SIG-M5 (cell line): ENCODE results near the gene SERGEF.

Experiments used
- DNase-seq: peaks from one replicate; lab custom pipeline; 2025; lab: John Stamatoyannopoulos, UW

Gene SERGEF

DNA sequence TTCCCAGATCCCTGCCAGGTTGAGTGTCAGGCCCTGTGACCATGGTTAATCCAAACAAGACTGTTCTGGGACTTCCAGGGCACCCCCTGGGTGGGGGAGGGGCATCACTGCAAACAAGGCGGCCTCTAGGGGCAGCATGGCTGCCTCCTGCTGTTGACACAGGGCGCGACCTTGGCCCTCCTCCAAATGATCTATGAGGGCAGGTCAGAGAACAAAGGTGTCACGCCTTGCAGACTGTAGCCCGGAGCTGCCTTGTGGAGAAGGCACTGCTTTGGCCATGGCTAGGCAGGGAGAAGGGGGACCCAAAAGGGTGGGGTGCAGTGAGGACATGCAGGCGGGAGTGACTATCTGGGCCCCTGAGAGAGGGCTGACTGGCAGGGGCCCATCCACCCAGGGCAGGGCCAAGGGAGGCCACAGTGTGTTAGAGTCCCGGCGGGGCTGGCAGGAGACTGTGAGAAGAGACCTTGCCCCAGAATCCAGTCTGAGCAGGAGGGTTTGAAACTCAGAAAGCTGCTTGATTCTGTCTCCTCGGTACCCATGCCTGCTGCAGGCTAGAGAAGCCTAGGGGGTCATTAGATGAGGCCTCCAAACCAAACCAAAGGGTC, 242.7 kb downstream of the SERGEF start:
- no peak for DNase-seq

DNA sequence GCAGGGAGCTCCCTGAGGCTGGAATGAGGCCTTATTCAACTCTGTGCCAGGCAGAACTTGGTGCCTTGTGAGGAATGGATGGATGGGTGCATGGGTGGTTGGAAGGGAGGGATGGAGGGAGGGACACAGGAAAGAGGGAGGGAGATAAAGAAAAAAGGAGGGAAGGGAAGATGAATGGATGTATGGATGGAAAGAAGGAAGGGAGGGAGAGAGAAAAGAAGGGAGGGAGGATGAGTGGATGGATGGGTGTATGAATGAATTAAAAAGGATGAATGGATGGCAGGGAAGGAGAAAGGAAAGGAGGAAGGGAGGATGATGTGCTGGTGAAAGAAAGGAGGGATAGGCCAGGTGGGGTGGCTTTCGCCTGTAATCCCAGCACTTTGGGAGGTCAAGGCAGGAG, 243.6 kb downstream of the SERGEF start:
- DNase-seq: no peak

DNA sequence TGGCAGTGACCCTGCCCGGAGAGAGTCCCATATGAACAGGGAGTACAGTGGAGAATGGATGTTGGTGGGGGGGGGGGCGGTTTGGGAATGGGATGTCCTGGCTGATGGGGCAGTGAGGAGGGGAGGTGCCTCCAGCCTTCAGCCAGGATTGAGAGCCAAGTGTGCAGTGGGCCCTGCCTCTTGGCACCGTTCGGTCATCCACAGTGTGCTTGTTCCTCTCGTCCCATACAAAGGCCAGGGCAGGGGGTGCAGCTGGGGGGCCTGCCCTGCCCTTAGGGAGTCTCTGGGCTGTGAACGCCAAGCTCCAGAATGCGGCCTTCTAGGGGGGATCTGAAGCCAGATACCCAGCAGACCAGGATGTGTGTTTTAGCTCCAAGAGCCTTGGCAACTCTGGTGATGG, 244.3 kb downstream of the SERGEF start:
- no peak for DNase-seq

DNA sequence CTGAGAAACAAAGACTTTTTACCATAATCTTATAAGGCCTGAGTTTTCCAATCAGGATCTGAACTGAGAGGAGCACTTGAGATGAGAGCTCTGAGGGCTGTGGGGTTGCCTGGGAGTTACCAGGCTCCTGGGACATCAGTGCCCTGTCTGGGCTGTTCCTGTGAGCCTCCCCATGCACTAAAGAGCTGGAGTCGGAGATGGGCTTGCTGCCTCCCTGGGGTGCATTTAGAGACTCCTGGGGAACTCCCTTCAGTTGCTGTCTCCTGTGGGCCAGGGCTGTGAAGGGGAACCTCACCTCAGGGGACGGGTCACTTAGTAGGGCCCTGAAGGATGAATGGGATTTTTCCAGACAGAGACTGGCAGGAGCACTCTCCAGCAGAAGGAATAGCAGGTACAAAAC, 244.9 kb downstream of the SERGEF start:
- no peak for DNase-seq

DNA sequence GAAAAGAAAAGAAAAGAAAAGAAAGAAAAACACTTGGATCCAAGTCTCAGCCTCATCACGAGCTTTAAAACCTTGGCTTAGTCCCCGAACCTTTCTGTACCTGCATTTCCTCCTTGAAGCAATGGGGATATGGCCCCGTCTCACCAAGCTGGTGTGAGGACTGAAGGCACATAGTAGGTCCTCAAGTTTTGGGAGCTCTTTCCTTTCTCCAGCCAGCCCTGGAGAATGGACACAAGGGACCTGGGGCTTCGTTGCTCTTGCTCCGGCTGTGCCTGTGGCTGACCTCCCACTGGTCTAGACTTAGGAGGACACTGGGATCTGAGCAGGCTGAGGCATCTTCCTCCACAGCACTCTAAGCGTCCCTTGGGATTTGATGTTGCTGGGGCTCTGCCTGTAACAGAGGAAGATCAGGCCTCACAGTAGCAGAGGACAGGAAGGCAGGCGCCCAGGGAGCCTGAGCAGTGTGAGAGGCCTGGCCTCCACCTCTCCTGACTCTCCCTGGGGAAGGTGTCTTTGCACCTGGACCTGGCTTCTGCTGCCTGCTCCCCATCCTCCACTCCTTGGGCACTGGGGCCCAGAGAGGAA, 245.5 kb downstream of the SERGEF start:
- no peak for DNase-seq

DNA sequence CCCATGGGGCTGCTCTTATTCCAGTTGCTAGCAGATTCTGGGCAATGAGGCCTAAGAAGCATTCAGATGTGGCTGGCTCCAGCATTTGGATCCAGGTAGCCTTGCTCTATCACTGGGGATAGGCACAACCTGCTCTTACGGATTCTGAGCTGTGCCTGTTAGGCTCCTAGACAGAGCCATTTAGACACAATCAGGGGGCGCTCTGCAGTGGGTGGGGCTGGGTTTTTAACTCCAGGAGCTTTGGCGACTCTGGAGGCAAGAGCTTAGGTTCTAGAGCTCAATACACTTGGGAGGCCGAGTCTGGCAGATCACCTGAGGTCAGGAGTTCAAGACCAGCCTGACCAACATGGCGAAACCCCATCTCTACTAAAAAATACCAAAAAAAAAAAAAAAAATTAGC, 246.3 kb downstream of the SERGEF start:
- DNase-seq: no peak

DNA sequence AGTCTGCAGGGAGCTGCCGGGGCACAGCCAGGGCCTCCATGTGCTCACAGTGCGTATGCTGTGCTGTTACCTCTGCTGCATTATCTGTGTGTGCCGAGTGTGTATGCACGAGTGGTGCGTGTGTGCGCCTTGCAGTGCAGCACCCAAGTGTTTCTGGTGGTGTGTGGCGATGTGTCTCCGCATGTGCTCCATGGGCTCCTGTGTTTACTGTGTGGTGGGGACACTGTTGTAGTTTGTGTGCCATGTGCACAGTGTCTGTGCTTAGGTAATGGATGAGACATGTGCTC, 246.8 kb downstream of the SERGEF start:
- DNase-seq: no peak

DNA sequence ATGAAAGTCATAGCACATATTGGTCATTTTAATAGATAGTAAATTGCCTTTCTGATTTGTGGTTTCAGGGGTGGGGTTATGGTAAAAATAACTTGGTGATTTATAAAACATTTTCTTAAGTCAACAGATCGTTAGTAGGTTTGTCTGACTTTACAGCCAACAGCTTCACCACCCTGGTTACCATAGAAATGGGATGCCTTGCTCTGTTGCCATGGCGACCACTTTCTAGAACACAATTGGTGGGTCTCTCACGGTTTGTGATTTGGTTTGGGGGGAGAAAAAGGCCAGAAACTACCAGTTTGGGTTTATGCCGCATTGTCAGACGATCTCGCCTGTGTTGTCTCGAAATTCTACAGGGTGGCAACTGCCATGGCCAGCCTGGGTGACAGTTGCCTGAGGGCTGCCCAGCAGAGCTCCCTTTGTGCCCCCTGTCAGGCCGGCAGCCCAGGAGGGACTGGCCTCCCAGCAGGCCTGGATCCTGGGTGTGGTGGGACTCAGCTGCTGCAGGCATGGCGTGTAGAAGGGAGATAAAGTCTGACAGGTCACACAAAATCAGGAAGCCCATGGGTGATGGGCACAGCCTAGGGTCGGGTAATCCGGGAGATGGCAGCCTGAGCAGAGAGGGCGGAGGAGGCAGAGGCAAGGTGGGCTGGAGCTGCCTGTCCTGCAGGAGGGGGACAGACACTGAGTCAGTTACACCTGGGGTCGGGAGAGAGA, 247.3 kb downstream of the SERGEF start:
- DNase-seq: no peak

DNA sequence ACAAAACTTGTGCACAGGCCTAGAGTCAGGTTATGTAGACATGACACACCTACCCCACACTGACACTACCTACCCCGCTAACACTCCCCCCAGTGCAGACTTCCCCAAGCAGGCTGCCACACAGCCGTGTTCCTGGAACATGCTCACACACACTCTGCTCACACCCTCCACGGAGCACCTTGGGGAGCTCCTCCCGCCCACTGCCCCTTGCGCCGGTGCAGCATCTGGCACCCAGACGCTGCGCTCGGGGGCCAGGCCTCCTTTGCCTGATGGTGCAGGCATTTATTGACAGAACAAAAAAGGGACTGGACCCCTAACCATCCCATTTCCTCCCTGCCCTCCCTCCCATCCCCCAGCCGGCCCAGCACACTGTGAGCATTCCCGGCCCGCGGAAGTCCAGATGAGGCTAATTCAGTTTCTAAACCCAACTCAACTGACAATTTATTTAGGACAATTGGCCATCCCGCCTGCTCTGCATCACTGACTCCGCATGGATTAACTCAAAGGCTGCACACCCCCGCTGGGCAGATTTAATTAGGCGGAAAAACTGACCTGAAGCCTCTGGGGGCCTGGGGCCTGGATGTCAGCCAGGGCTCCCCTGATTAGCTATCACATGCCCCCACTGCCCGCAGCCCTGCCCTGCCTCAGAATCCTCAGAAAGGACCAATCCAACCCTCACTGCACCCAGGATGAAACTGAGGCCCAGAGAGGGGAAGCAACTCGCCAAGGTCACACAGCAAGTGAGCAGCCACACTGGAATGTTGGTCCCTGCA, 248.2 kb downstream of the SERGEF start:
- no peak for DNase-seq

DNA sequence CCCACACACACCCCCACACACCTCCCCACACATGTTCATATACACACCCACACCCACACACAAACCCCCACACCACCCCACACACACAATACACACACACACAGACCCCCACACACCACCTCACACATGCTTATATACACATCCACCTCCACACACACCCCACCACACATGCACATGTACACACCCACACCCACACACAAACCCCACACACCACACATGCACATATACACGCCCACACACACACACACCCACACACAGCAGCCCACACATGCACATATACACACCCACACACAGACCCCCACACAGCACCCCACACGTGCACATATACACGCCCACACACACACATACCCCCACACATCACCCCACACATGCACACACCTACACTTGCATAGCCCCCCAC, 249.1 kb downstream of the SERGEF start:
- DNase-seq: no peak

DNA sequence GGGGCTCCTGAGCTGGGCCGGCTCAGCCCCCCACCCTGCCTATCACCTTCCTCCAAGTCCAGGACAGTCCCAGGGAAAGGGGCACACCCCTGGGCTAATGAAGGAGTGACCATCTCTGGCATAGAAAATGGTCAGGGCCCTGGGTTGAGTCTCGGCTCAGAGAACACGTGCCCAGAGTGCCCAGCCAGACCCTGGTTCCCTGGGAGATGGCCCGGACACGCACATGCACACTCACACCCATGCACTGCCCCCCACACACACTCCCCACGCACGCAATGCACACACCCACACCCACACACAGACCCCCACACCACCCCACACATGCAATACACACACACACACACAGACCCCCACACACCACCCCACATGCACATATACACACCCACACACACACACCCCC, 249.6 kb downstream of the SERGEF start:
- DNase-seq: no peak

DNA sequence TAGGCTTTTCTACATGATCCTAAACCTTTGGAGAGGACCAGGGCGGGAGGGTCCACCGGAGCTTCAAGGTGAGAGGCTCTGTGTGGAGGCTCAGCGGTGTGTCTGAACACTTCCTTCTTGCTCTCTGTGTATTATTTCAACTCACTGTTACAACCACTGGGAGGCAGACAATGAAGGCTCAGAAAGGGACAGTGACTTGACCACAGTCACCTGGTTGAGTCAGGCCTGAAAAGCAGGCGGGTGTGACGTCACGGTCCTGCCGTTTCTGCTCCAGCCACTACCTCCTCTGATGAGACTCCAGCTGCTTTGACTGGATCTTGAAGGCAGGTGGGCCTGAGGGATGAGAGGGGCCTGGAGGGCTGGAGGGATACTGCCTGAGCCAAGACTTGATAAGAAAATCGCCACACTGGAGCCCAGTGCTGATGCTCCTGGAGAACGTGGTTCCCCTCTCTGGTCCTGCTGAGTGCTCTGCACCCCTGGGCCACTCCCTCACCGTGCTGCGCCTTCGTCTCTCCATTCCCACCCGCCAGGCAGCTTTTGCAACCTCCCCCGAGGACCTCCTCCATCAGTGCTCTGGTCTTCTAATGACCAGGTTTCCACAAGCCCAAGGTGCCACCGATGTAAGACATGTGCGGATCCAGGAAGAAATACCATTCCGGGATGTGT, 250.4 kb downstream of the SERGEF start:
- no peak for DNase-seq

DNA sequence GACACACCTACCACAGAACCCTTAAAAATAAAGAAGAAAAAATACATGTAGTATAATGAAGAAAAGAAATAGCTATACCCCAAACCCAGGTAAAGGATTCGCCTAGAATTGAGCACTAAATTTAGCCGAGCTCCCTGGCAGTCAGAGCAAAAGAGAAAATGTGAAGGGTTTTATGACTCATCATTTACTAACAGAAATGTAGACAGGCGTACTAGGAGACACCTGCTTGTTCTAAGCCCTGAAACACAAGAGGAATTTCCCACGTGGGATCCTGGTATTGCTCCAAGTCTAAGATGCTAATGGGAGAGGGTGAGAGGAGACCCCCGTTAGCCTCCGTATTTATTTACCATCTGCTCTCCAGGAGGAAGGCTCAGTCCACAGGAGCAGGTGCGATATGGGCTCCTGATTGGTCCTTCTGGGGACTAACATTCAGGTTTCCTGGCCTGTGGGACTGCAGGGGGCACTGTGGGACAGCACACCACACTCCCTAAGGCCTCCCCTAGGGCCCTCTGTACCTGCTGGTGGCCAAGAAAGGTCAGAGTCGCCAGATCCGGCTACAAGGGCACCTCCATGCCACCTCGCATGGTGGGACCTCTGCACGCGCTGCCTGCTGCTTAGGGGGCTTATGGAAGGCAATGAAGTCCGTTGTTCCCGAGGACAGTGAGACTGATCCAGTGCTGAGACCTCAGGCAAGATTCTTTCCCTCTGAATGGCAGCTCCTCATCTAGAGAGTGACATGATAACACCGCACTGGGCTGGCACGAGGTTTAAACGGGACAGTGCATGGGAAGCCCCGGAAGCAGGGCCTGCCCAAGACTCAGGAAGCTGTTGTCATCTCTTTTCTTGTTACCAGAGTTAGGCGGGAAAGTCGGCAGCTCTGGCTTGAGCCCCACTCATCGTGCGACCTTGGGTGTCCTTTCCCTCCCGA, 252.5 kb downstream of the SERGEF start:
- no peak for DNase-seq

DNA sequence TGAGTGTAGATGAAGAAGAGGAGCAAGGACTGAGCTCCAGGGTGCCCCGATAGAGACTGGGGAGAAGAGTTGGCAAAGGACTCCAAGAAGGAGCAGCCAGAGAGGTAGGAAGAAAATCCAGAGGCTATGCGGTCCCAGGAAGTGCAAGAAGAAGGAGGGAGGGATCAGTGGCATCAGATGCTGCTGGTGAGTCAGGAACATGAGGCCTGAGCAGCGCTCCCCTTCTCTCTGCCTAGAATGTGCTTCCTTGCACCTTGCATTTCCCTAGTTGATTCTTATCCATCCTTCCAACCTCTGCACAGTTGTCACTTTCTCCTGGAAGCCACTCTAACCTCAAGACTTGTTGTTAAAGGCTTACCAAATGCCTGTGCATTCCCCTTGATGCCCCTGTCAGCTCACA, 257.0 kb downstream of the SERGEF start:
- no peak for DNase-seq

DNA sequence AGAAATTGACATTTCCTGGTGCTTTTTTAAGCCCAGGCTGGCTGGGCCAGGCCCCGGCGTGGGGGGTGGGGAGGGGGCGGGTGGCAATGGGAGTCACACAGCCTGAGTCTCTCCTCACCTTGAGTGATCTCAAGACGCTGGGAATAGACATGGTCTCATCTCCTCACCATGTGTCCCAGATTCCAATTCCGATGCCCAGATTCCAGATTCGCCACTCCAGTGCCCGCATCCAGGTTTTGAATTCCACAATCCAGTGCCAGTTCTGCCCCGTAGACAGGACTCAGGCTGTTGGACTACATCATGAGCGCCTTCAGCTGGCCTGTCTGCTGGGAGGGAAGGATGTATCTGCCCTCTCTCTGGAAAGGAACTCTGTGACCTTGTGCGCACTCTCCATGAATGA, 259.2 kb downstream of the SERGEF start:
- no peak for DNase-seq

DNA sequence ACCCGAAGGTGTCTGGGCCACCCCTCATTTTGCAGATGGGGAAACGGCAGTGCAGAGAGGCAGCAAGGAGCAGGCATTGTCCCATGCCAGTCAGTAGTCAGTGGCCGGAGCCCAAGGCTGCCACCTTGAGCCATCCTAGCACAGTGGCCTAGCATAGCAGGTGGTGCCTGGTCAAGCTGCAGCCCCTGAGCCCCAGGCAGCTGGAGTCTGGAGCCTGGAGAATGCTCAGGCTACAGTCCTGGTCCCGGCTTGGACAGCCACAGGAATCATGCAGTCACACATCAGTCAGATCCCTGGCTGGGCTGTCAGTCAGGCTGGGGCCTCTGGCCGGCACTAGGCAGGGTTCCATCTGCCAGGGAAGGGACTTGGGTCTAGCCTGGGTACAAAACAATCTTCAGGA, 259.7 kb downstream of the SERGEF start:
- no peak for DNase-seq

DNA sequence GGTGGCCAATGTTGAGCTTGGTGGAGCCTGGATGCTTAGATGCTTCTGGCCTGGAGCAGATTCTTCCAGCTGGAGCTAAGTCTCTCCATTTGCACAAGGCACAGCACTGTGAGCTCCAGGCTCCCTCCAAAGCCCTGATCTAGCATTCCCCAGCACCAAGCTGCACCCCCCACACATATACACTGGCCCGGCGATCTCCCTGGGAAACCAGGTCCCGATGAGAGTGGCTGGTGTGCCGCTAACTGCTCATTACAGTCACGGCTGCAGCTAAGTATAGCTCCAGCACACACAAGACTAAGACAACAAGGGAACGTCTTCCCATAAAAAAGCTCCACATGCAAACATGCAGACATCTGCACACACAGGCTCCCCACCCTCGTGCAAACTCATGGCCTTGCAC, 260.7 kb downstream of the SERGEF start:
- no peak for DNase-seq

DNA sequence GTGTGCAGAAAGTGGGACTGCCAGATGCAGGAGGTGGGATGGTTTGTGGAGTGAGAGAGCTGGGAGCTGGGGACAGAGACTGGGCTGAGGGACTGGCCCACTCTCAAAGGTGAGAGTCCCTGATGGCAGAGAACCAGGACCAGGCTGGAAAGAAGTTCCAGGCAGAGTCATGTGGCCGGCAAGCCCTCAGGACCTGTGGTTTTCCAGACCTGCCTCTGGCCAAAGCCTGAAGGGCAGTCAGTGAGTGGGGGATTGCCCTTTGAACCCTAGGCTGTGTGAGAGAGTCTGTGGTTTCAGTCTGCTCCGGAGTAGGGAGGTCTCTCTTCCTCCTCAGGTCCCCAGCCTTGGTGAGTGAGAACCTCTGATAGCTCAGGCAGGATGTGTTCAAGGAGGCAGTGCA, 261.3 kb downstream of the SERGEF start:
- DNase-seq: no peak

DNA sequence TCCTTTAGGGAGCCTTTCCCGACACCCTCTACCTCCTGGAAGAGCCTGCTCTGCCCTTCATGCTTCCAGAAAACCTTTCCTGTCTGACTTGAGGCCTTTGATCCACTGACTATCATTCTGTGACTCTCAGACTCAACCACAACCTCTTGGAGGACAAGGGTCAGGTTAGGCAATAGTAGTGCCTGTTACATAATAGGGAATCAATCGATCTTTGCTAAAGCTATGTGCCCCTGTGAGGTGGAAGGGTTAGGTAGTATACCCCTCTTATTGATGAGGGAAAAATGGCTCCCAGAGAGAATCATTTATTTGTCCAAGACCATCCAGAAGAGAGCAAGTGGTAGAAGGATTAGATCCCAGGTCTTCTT, 262.1 kb downstream of the SERGEF start:
- no peak for DNase-seq

DNA sequence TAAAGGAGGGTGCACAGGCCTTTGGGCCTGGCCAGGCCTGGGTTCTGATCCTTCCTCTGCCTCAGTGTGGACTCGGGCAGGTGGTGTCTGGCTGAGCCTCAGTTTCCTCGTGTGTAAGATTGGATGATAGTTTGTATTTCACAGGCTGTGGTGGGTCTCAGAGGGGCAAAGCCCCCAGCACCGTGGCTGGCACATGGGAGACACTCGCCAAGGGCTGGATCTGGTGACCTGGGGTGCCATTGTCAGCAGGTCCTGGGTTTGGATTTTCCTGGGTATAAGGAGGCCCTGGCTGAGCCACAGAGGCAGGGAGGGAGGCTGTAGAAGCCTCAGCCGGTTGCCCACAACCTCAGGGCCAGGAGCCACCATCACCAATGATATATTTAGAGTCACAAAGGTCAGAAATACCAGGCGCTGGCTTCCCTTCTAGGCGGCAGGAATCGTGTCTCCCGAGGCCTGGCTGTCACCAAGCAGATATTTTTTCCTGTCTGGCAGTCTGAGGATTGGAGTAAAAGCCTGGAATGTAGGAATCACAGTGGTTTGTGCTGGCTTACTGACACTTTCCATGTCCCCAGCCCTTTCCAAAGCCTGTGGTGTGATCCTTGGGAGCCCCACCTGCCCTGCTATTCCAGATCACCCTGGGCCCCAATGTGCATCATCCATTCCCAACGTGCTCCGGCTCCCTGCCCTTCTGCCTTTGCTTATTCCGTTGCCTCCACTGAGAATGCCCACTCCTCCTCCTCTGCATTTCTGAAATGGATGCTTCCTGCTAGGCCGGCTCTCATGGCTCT, 262.6 kb downstream of the SERGEF start:
- no peak for DNase-seq
